Measurements from ENCODE around the gene ARG2.
"Not testable (repeated sequence)": the region's sequence is repeated elsewhere in the genome, so short reads cannot be mapped to it uniquely, and the experiment has no call there.

ARG2 gene

GRCh38 chr14:67599698-67600561 lies 19.8 kb upstream of the ARG2 start, which contains the start of gene PIGH:
TSS of gene PIGH (minus strand) at chr14:67600268. CDS start at chr14:67600203, 65 bp downstream.
- TF ChIP-seq CTCF (conservative IDR thresholded peaks at IDR 0.05; ENCODE audit: low read depth), result peak; percentile 65
- POLR2A ChIA-PET (ENCODE audit: low non-redundant PET), result interaction anchor here (1.0 kb wide), 2 partner anchors 10 to 20 kb away, joined by 3 read pairs; partner anchors contain the start of gene ARG2

DNA sequence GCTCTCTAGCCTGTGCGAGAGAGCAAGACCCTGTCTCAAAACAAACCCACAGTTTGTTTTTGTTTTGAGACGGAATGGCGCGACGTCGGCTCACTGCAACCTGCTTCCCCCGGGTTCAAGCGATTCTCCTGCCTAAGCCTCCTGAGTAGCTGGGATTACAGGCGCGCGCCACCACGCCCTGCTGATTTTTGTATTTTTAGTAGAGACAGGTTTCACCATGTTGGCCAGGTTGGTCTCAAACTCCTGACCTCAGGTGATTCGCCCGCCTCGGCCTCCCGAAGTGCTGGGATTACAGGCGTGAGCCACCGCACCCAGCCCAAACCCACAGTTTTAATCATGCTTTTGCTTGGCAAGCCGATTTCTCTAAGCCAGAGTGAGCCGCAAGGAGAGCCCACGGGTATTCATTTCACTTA lies 19.2 kb upstream of the ARG2 start:
- H3K27ac ChIP-seq, result peak overlapping the region; percentile 79
- CTCF ChIA-PET, result interaction anchor here (0.8 to 1.8 kb wide), 8 partner anchors 10 to 104 kb away, joined by 3 to 14 read pairs (median 3); partner anchors contain the start of genes RDH11 and RDH12
- not testable (repeated sequence) for DNase-seq (ENCODE audit: low spot score)
- POLR2A ChIA-PET (ENCODE audit: low non-redundant PET), result interaction anchor here (1.0 kb wide), 2 partner anchors 10 to 19 kb away, joined by 3 read pairs; partner anchors contain the start of gene ARG2

More at GRCh38 chr14:67599698-67600561, 19.8 kb upstream of the ARG2 start, which contains the start of gene PIGH:
- CTCF ChIA-PET, result interaction anchor here (0.6 to 1.8 kb wide), 13 partner anchors 10 to 168 kb away, joined by 3 to 14 read pairs (median 3); partner anchors contain the start of genes RDH11 and RDH12
- H3K27ac ChIP-seq, result peak within 1 kb of the TSS; percentile 79
- DNase-seq (ENCODE audit: low spot score), result peak; percentile 86

GRCh38 chr14:67602076-67602475 lies 17.6 kb upstream of the ARG2 start:
- no peak for TF ChIP-seq CTCF (conservative IDR thresholded peaks at IDR 0.05; ENCODE audit: low read depth)
- POLR2A ChIA-PET (ENCODE audit: low non-redundant PET), result no interaction called here
- CTCF ChIA-PET, result interaction anchor here (1.1 kb wide), 1 partner anchor 103 kb away, joined by 3 read pairs; no protein-coding TSS in a partner anchor
- DNase-seq (ENCODE audit: low spot score), result no peak
- no peak overlapping the region for H3K27ac ChIP-seq

DNA sequence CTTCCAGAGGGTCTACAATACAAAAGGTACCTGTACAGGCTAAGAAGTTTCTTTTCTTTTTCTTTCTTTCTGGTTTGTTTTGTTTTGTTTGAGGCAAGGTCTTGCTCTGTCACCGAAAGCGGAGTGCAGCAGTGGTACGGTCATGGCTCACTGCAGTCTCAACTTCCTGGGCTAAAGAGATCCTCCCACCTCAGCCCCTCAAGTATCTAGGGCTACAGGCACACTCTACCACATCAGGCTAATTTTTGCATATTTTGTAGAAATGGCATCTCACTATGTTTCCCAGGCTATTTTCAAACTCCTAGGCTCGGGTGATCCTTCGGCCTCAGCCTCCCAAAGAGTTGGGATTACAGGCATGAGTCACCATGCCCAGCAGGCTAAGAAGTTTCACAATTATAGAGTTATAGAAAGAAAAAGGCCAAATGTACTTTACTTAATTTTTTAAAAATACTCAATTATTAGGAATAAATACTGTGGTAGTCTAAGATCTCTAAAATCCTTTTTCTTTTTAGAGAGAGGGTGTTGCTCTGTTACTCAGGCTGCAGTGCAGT lies 16.6 kb upstream of the ARG2 start:
- no peak for TF ChIP-seq CTCF (conservative IDR thresholded peaks at IDR 0.05; ENCODE audit: low read depth)
- DNase-seq (ENCODE audit: low spot score), result no peak
- H3K27ac ChIP-seq, result no peak overlapping the region
- ChIA-PET CTCF (interaction anchor here (0.6 to 0.7 kb wide), 2 partner anchors 20 to 22 kb away, joined by 3 to 5 read pairs; no protein-coding TSS in a partner anchor), POLR2A (ENCODE audit: low non-redundant PET) (no interaction called here)

- DNase-seq (ENCODE audit: low spot score), result no peak
- ChIA-PET CTCF (interaction anchor here (0.8 kb wide), 1 partner anchor 11 kb away, joined by 3 read pairs; no protein-coding TSS in a partner anchor), POLR2A (ENCODE audit: low non-redundant PET) (no interaction called here)
- no peak for TF ChIP-seq CTCF (conservative IDR thresholded peaks at IDR 0.05; ENCODE audit: low read depth)
- H3K27ac ChIP-seq, result no peak overlapping the region
Measured at GRCh38 chr14:67607646-67608045, 12.1 kb upstream of the ARG2 start.

GRCh38 chr14:67609642-67610310 lies 9.9 kb upstream of the ARG2 start:
- no peak for TF ChIP-seq CTCF (conservative IDR thresholded peaks at IDR 0.05; ENCODE audit: low read depth)
- H3K27ac ChIP-seq, result no peak overlapping the region
- ChIA-PET CTCF (interaction anchor here (0.7 to 1.3 kb wide), 4 partner anchors 9 to 106 kb away, joined by 3 to 7 read pairs (median 4); partner anchors contain the start of gene PIGH), POLR2A (ENCODE audit: low non-redundant PET) (interaction anchor here (1.2 kb wide), 1 partner anchor 9 kb away, joined by 3 read pairs; the partner anchor contains the start of gene PIGH)
- no peak for DNase-seq (ENCODE audit: low spot score)

Data from RWPE1 (cell line).